ENCODE results near the gene FOXQ1. TPM values are rescaled to one million over a fixed set of nuclear protein-coding genes. Genes with fewer than 3 reads are reported as not detected.

The FOXQ1 gene
- total and polyA plus RNA-seq, 2 experiments from 2014 or later = not detected

GRCh38 chr6:1309366-1309765 lies 2.5 kb upstream of the FOXQ1 start:
- H3K4me3 ChIP-seq = no peak overlapping the region
- TF ChIP-seq CTCF (IDR thresholded peaks at IDR 0.05; ENCODE audit: low read depth, low read length) = no peak
- DNase-seq (ENCODE audit: low read depth in 1 of 2, low spot score in 1 of 2) = no peak

GRCh38 chr6:1310628-1311399 lies 1.1 kb upstream of the FOXQ1 start:
- peak overlapping the region; percentile 29 for H3K4me3 ChIP-seq
- TF ChIP-seq CTCF (IDR thresholded peaks at IDR 0.05; ENCODE audit: low read depth, low read length) = no peak
- H3K4me1 ChIP-seq (ENCODE audit: low read depth) = peaks cover 4% of the 10 kb centered on the region
- H3K36me3 ChIP-seq = no peaks in the 10 kb centered on the region
- peak in 1 of 2 donors; percentile 48 for DNase-seq (ENCODE audit: low read depth in 1 of 2, low spot score in 1 of 2)
- H3K9me3 ChIP-seq (ENCODE audit: low read depth) = no peaks in the 10 kb centered on the region
- H3K27me3 ChIP-seq = peaks cover 88% of the 10 kb centered on the region
- no peak overlapping the region for H3K27ac ChIP-seq

More at GRCh38 chr6:1309366-1309765, 2.5 kb upstream of the FOXQ1 start:
- Histone ChIP-seq H3K27ac (no peak overlapping the region), H3K36me3 (no peaks in the 10 kb centered on the region), H3K27me3 (peaks cover 74% of the 10 kb centered on the region), H3K4me1 (ENCODE audit: low read depth) (peaks cover 4% of the 10 kb centered on the region), H3K9me3 (ENCODE audit: low read depth) (no peaks in the 10 kb centered on the region)

GRCh38 chr6:1312203-1312472 lies 240 bp downstream of the FOXQ1 start:
- Histone ChIP-seq H3K27ac (no peak overlapping the region), H3K27me3 (peaks cover 95% of the 10 kb centered on the region), H3K9me3 (ENCODE audit: low read depth) (no peaks in the 10 kb centered on the region), H3K4me1 (ENCODE audit: low read depth) (peaks cover 4% of the 10 kb centered on the region), H3K4me3 (peak overlapping the region; percentile 29), H3K36me3 (no peaks in the 10 kb centered on the region)
- no peak for DNase-seq (ENCODE audit: low read depth in 1 of 2, low spot score in 1 of 2)
- no peak for TF ChIP-seq CTCF (IDR thresholded peaks at IDR 0.05; ENCODE audit: low read depth, low read length)

- H3K9me3 ChIP-seq (ENCODE audit: low read depth) = no peaks in the 10 kb centered on the region
- peak in 1 of 2 donors; percentile 13 for DNase-seq (ENCODE audit: low read depth in 1 of 2, low spot score in 1 of 2)
- peaks cover 4% of the 10 kb centered on the region for H3K4me1 ChIP-seq (ENCODE audit: low read depth)
- no peak overlapping the region for H3K27ac ChIP-seq
- no peaks in the 10 kb centered on the region for H3K36me3 ChIP-seq
- TF ChIP-seq CTCF (IDR thresholded peaks at IDR 0.05; ENCODE audit: low read depth, low read length) = no peak
- H3K4me3 ChIP-seq = peak overlapping the region; percentile 29
- peaks cover 95% of the 10 kb centered on the region for H3K27me3 ChIP-seq
Measured at GRCh38 chr6:1312473-1313367, 822 bp downstream of the FOXQ1 start.

GRCh38 chr6:1313384-1313766 lies 1.5 kb downstream of the FOXQ1 start:
- no peak overlapping the region for H3K27ac ChIP-seq
- no peak overlapping the region for H3K4me3 ChIP-seq
- no peak for TF ChIP-seq CTCF (IDR thresholded peaks at IDR 0.05; ENCODE audit: low read depth, low read length)
- H3K36me3 ChIP-seq = no peaks in the 10 kb centered on the region
- no peaks in the 10 kb centered on the region for H3K9me3 ChIP-seq (ENCODE audit: low read depth)
- peaks cover 4% of the 10 kb centered on the region for H3K4me1 ChIP-seq (ENCODE audit: low read depth)
- DNase-seq (ENCODE audit: low read depth in 1 of 2, low spot score in 1 of 2) = no peak
- H3K27me3 ChIP-seq = peaks cover 95% of the 10 kb centered on the region
